ENCODE measurements around the gene CFAP47. TPM values are rescaled to one million over a fixed set of nuclear protein-coding genes. Genes with fewer than 3 reads are reported as not detected.

CFAP47 gene
- total and polyA plus RNA-seq, 2 of the 8 experiments (the other 6 are each of a cell fraction or from before 2014, with no cell fraction given), result 0.04 TPM; not detected in 1

- TF ChIP-seq JUND (IDR thresholded peaks at IDR 0.05; ENCODE audit: low read length) (no peak), GABPA (IDR thresholded peaks at IDR 0.05; ENCODE audit: borderline replicate concordance, insufficient read depth, low read length) (no peak)
Observed at GRCh38 chrX:36434522-36434921, 515.0 kb downstream of the CFAP47 start (continued).

Small RNA genes lying within 50 kb of the gene (small RNA-seq; reads per million reads assigned to genes)
- not detected for gene RNU6-641P (ENCODE audit: insufficient read depth)

Other genes with a start within 250 kb of the CFAP47 start
- not detected in 2 replicates for gene MAGEB16, start 121.4 kb upstream of the CFAP47 start, total RNA-seq (2021; fragmentation: NEBNext Ultra II Directional; extraction: Animal tissue kit (Norgen Biotek cat#: 25700))
- not detected in 2 replicates for gene MAGEB16, start 121.4 kb upstream of the CFAP47 start, polyA plus RNA-seq (2011; rRNA removed)

Measured in H1 (cell line).